HG03097 (cell line): ENCODE data around the gene CCDC88C.

Experiments used
- ATAC-seq: cut with Tn5 transposase; IDR thresholded peaks from one replicate; pipeline ENCODE4 v1.9.1; 2021; ENCODE audit not compliant: unreplicated experiment, low FRiP score

CCDC88C gene

GRCh38 chr14:91367173-91368171 lies 50.1 kb downstream of the CCDC88C start:
- ATAC-seq: peak; percentile 51

GRCh38 chr14:91366749-91367148 lies 50.9 kb downstream of the CCDC88C start:
- ATAC-seq: no peak

GRCh38 chr14:91365552-91365951 lies 52.1 kb downstream of the CCDC88C start:
- ATAC-seq: no peak

- ATAC-seq: no peak
Observed at GRCh38 chr14:91364524-91365270, 52.9 kb downstream of the CCDC88C start.

- ATAC-seq: peak; percentile 53
Observed at GRCh38 chr14:91363776-91364523, 53.7 kb downstream of the CCDC88C start.

- no peak for ATAC-seq
Observed at GRCh38 chr14:91361233-91361811, 56.3 kb downstream of the CCDC88C start.

- no peak for ATAC-seq
Observed at GRCh38 chr14:91360490-91361232, 57.0 kb downstream of the CCDC88C start.

- no peak for ATAC-seq
Observed at GRCh38 chr14:91358654-91359220, 58.9 kb downstream of the CCDC88C start.

- ATAC-seq: no peak
Observed at GRCh38 chr14:91358025-91358319, 59.6 kb downstream of the CCDC88C start.

GRCh38 chr14:91357272-91358024 lies 60.2 kb downstream of the CCDC88C start:
- ATAC-seq: no peak

- no peak for ATAC-seq
Observed at GRCh38 chr14:91356181-91356763, 61.3 kb downstream of the CCDC88C start.

GRCh38 chr14:91354979-91355685 lies 62.5 kb downstream of the CCDC88C start:
- no peak for ATAC-seq

GRCh38 chr14:91354221-91354916 lies 63.3 kb downstream of the CCDC88C start:
- ATAC-seq: no peak

- no peak for ATAC-seq
Observed at GRCh38 chr14:91352728-91353692, 64.6 kb downstream of the CCDC88C start.

- ATAC-seq: no peak
Observed at GRCh38 chr14:91352053-91352452, 65.6 kb downstream of the CCDC88C start.

GRCh38 chr14:91351512-91351862 lies 66.1 kb downstream of the CCDC88C start:
- ATAC-seq: no peak
